GM12878 (cell line): Measurements from ENCODE around the gene SRSF7. TPM values are rescaled to one million over a fixed set of nuclear protein-coding genes. Genes with fewer than 3 reads are reported as not detected.

Experiments used
- ATAC-seq: fragments of 200-7000 bp; cut with Tn5 transposase; 3 replicates; pipeline ENCODE4 v1.9.1; 2020; ENCODE audit warnings: mild to moderate bottlenecking, moderate library complexity
- BruUV-seq: library from RNA; stranded (reverse); fragments of 400-500 nt; replicated peaks from 2 replicates; lab custom pipeline; 2021; lab: Mats Ljungman, UMichigan
- CTCF ChIA-PET: fragments of 300-600 bp; sonication (Branson Sonifier 250); formaldehyde crosslinking; extraction: SDS; loops from one replicate; lab custom pipeline; 2021; ENCODE audit warnings: inconsistent platforms; lab: Yijun Ruan, JAX
- POLR2A ChIA-PET: fragments of 350-600 bp; formaldehyde crosslinking; extraction: SDS; loops from one replicate; lab custom pipeline; 2021; ENCODE audit warnings: inconsistent platforms; lab: Charles Lee
- RAD21 ChIA-PET: fragments of 300-600 bp; sonication (Branson Sonifier 250); formaldehyde crosslinking; loops from one replicate; lab custom pipeline; 2023; ENCODE audit warnings: antibody characterized with exemption; ENCODE audit not compliant: unreplicated experiment; lab: Charles Lee
- SMC1A ChIA-PET: fragments of 300-600 bp; sonication (Branson Sonifier 250); formaldehyde crosslinking; loops from one replicate; lab custom pipeline; 2023; ENCODE audit not compliant: unreplicated experiment, uncharacterized antibody; lab: Charles Lee
- DNase-seq: peaks from one replicate; pipeline ENCODE4 v3.0.0-alpha.2; 2011; ENCODE audit warnings: low read depth, low spot score
- FAIRE-seq: peaks from 3 replicates; lab custom pipeline; 2011; peaks lifted over from hg19 to GRCh38; lab: Jason Lieb, UNC
- H2AFZ ChIP-seq: 2 replicates; pipeline ENCODE4 v1.6.0; 2011; ENCODE audit warnings: low read depth, low read length, control low read depth; ENCODE audit not compliant: control insufficient read depth
- H3K27ac ChIP-seq: 2 replicates; pipeline ENCODE4 v1.5.1; 2011; ENCODE audit warnings: control low read depth; ENCODE audit not compliant: control insufficient read depth, insufficient read depth
- H3K27me3 ChIP-seq, 2 experiments: replicated peaks in 1 of 2; 2 replicates each; pipeline versions ENCODE4 v1.6.0 to v1.6.1; 2011; ENCODE audit warnings: low read length in 1 of 2; ENCODE audit not compliant: control insufficient read depth in 2 of 2, insufficient read depth in 2 of 2
- H3K36me3 ChIP-seq, 2 experiments: 2 replicates each; pipeline ENCODE4 v1.5.1; 2011; ENCODE audit warnings: low read length in 1 of 2; ENCODE audit not compliant: control insufficient read depth in 2 of 2, insufficient read depth in 2 of 2
- H3K4me1 ChIP-seq: 2 replicates; pipeline ENCODE4 v1.6.1; 2011; ENCODE audit warnings: mild to moderate bottlenecking, low read length, moderate library complexity, mixed read lengths; ENCODE audit not compliant: control insufficient read depth, insufficient read depth
- H3K4me2 ChIP-seq: 2 replicates; pipeline ENCODE4 v1.6.0; 2011; ENCODE audit warnings: control low read depth; ENCODE audit not compliant: control insufficient read depth, insufficient read depth
- H3K4me3 ChIP-seq: fragments of 200-600 bp; sonication (generic); 2 replicates; pipeline ENCODE4 v1.5.1; 2016
- H3K79me2 ChIP-seq: 2 replicates; pipeline ENCODE4 v1.6.0; 2011; ENCODE audit warnings: low read length; ENCODE audit not compliant: control insufficient read depth, insufficient read depth
- H3K9ac ChIP-seq: 2 replicates; pipeline ENCODE4 v1.8.0; 2011; ENCODE audit warnings: low read length, control low read depth, mixed read lengths; ENCODE audit not compliant: control insufficient read depth, insufficient read depth
- H3K9me3 ChIP-seq: replicated peaks from 3 replicates; pipeline ENCODE4 v1.5.1; 2011; ENCODE audit warnings: mild to moderate bottlenecking, low read length; ENCODE audit not compliant: control insufficient read depth, insufficient read depth
- H4K20me1 ChIP-seq: 2 replicates; pipeline ENCODE4 v1.6.0; 2011; ENCODE audit not compliant: control insufficient read depth, insufficient read depth
- CEBPB ChIP-seq, 2 experiments: fragments of 150-350 bp in 1 of 2; IDR thresholded peaks; 2 replicates each; pipeline ENCODE4 v1.6.1; 2012 to 2014; ENCODE audit warnings: low read depth in 2 of 2, low read length in 2 of 2, borderline replicate concordance in 1 of 2, inconsistent platforms in 1 of 2
- CHD2 ChIP-seq: IDR thresholded peaks from 2 replicates; pipeline ENCODE4 v1.6.1; 2011; ENCODE audit warnings: low read depth, low read length, improper control_type of control experiment, borderline replicate concordance
- EP300 ChIP-seq, 2 experiments: fragments of 150-350 bp in 1 of 2; IDR thresholded peaks; 2 replicates each; pipeline ENCODE4 v1.6.1; 2011 to 2012; ENCODE audit warnings: low read depth in 2 of 2, low read length in 2 of 2, borderline replicate concordance in 1 of 2, improper control_type of control experiment in 1 of 2, inconsistent platforms in 1 of 2; ENCODE audit not compliant: control insufficient read depth in 1 of 2
- HDGF ChIP-seq: fragments of 450-650 bp; IDR thresholded peaks from 2 replicates; pipeline ENCODE4 v1.6.1; 2016; ENCODE audit warnings: antibody characterized with exemption
- LARP7 ChIP-seq: fragments of 450-650 bp; IDR thresholded peaks from 2 replicates; pipeline ENCODE4 v1.6.1; 2017; ENCODE audit warnings: mild to moderate bottlenecking
- NFYB ChIP-seq: IDR thresholded peaks from 2 replicates; pipeline ENCODE4 v1.6.1; 2011; ENCODE audit warnings: low read depth, mild to moderate bottlenecking, low read length, improper control_type of control experiment, moderate library complexity; ENCODE audit not compliant: insufficient read depth
- POLR2A ChIP-seq: IDR thresholded peaks from 2 replicates; pipeline ENCODE4 v1.6.1; 2011; ENCODE audit warnings: low read depth, mild to moderate bottlenecking, low read length
- ZZZ3 ChIP-seq: IDR thresholded peaks from 2 replicates; pipeline ENCODE4 v1.6.1; 2011; ENCODE audit warnings: low read depth; ENCODE audit not compliant: control insufficient read depth, insufficient read length
- WGBS: methylation state at CpG from one replicate; pipeline ENCODE4 v1.1.6; 2016; ENCODE audit warnings: low lambda C conversion rate; ENCODE audit not compliant: insufficient replicate concordance, insufficient coverage; ENCODE audit errors: missing lambda C conversion rate; 5-methylcytosine and 5-hydroxymethylcytosine counted together
- in situ Hi-C: fragments of 300-500 bp; cut with MboI; formaldehyde crosslinking; loops from 9 replicates; pipeline ENCODE4 v1.14.3; 2018; ENCODE audit warnings: mixed read lengths
- intact Hi-C: fragments of 100-400 bp; cut with micrococcal nuclease; formaldehyde crosslinking; loops from one replicate; pipeline ENCODE4 v1.14.2; 2022; ENCODE audit not compliant: unreplicated experiment
- polyA plus RNA-seq, 11 experiments: library from polyadenylated mRNA; depleted of rRNA in 4 of 11; unstranded in 6 of 11; stranded (reverse) in 5 of 11; fragments of >200 nt; fragmentation: Nextera tagmentation in 4 of 11; fragmentation: Illumina TruSeq in 1 of 11; extraction: Ambion mirVana in 4 of 11; extraction: Trizol in 1 of 11; gene quantifications; 1 replicate in 1 of 11; 2 replicates in 10 of 11; pipeline versions ENCODE4 v1.2.1 to v1.2.3, GENCODE V29; 2011 to 2016; ENCODE audit warnings: inconsistent platforms in 2 of 11, missing spikeins in 2 of 11, low read depth in 1 of 11
- total RNA-seq, 4 experiments: library from RNA; depleted of rRNA in 3 of 4; stranded (reverse); fragments of >200 nt in 3 of 4; fragmentation: Illumina TruSeq in 1 of 4; extraction: Trizol in 1 of 4; gene quantifications; 2 replicates each; pipeline versions ENCODE4 v1.2.1 to v1.2.3, GENCODE V29; 2013 to 2021
- TF ChIP-seq, protein P1 (sequence below), 3 experiments: IDR thresholded peaks in 2 of 3; conservative IDR thresholded peaks in 1 of 3; 2 replicates each; pipeline ENCODE4 v1.5.1; 2011; ENCODE audit warnings: low read depth in 3 of 3, low read length in 3 of 3, mild to moderate bottlenecking in 3 of 3, control low read depth in 2 of 3, moderate library complexity in 2 of 3, inconsistent platforms in 1 of 3, mixed read lengths in 1 of 3; ENCODE audit not compliant: control insufficient read depth in 2 of 3, insufficient read depth in 1 of 3; ENCODE audit errors: extremely low read depth in 1 of 3
- TF ChIP-seq, protein P2 (sequence below): IDR thresholded peaks from 2 replicates; pipeline ENCODE4 v1.6.1; 2011; ENCODE audit warnings: mild to moderate bottlenecking, low read depth, low read length, moderate library complexity; ENCODE audit not compliant: insufficient replicate concordance
- TF ChIP-seq, protein P3 (sequence below): IDR thresholded peaks from 2 replicates; pipeline ENCODE4 v1.6.1; 2012; ENCODE audit warnings: low read depth, low read length, improper control_type of control experiment
- TF ChIP-seq, protein P4 (sequence below): fragments of 150-350 bp; IDR thresholded peaks from 2 replicates; pipeline ENCODE4 v1.6.1; 2014; ENCODE audit warnings: mild to moderate bottlenecking, low read depth, low read length
- TF ChIP-seq, protein P5 (sequence below): IDR thresholded peaks from 2 replicates; pipeline ENCODE4 v1.6.1; 2011; ENCODE audit warnings: low read depth, low read length, improper control_type of control experiment, borderline replicate concordance

Gene SRSF7
- total and polyA plus RNA-seq, 10 of the 15 experiments (the other 5 are each of a cell fraction or from before 2014, with no cell fraction given) = 205 to 785 (median 408) TPM

DNA sequence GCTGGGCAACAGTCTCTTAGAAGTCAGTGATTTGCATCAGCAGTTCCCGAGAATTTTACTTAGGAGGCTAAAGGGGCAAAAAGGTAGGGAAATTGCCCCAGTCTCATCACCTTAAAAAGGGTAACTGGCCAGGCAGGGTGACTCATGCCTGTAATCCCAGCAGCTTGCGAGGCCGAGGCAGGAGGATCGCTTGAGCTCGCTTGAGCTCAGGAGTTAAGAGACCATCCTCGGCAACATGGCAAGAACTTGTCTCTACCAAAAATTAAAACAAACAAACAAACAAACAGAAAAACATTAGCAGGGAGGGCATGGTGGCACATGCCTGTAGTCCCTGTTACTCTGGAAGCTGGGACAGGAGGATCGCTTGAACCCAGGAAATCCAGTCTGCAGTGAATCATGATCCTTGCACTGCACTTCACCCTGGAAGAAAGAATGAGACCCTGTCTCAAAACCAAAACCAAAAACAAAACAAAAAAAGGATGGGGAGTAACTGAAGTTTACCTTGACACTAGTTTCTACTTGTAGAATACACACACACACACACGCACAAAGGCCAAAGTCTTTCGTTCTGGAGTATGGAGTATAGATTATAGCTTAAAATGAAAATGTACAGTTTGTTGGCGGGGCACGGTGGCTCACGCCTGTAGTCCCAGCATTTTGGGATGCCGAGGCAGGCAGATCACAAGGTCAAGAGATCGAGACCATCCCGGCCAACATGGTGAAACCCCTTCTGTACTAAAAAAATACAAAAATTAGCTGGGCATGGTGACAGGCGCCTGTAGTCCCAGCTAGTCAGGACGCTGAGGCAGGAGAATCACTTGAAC, 24.1 kb upstream of the SRSF7 start:
- BruUV-seq = no TSS peak
- Histone ChIP-seq H3K4me3 (no peak overlapping the region), H3K9me3 (no peaks in the 10 kb centered on the region), H3K36me3 (no peaks in the 10 kb centered on the region; a peak in 1 of 4 replicates), H3K27me3 (no peaks in the 10 kb centered on the region), H3K79me2 (peaks cover 12% of the 10 kb centered on the region), H3K27ac (no peak overlapping the region), H2AFZ (no peak overlapping the region), H3K4me1 (0 out of 2 replicates have a peak, but pooled peaks cover 2% of the 10 kb centered on the region)
- RAD21 ChIA-PET = no interaction called here
- in situ Hi-C loops = no loop called here
- WGBS = 75% methylated on average over 17 of the region's 17 CpGs
- DNase-seq = no peak
- SMC1A ChIA-PET = no interaction called here
- intact Hi-C loops = no loop called here
- POLR2A ChIA-PET = interaction anchor here (1.0 kb wide), 1 partner anchor 8 kb away, joined by 6 read pairs; no protein-coding TSS in a partner anchor
- TF ChIP-seq, protein P1, sequence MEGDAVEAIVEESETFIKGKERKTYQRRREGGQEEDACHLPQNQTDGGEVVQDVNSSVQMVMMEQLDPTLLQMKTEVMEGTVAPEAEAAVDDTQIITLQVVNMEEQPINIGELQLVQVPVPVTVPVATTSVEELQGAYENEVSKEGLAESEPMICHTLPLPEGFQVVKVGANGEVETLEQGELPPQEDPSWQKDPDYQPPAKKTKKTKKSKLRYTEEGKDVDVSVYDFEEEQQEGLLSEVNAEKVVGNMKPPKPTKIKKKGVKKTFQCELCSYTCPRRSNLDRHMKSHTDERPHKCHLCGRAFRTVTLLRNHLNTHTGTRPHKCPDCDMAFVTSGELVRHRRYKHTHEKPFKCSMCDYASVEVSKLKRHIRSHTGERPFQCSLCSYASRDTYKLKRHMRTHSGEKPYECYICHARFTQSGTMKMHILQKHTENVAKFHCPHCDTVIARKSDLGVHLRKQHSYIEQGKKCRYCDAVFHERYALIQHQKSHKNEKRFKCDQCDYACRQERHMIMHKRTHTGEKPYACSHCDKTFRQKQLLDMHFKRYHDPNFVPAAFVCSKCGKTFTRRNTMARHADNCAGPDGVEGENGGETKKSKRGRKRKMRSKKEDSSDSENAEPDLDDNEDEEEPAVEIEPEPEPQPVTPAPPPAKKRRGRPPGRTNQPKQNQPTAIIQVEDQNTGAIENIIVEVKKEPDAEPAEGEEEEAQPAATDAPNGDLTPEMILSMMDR (IDR thresholded peaks at IDR 0.05 in 2 of 3, conservative IDR thresholded peaks at IDR 0.05 in 1 of 3; ENCODE audit: control insufficient read depth in 2 of 3, extremely low read depth in 1 of 3, insufficient read depth in 1 of 3, low read depth in 3 of 3, low read length in 3 of 3) = no peak
- no peak for TF ChIP-seq LARP7
- TF ChIP-seq CHD2 = no peak
- TF ChIP-seq, protein P2, sequence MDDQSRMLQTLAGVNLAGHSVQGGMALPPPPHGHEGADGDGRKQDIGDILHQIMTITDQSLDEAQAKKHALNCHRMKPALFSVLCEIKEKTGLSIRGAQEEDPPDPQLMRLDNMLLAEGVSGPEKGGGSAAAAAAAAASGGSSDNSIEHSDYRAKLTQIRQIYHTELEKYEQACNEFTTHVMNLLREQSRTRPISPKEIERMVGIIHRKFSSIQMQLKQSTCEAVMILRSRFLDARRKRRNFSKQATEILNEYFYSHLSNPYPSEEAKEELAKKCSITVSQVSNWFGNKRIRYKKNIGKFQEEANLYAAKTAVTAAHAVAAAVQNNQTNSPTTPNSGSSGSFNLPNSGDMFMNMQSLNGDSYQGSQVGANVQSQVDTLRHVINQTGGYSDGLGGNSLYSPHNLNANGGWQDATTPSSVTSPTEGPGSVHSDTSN = no peak
- no peak for TF ChIP-seq ZZZ3
- no peak for TF ChIP-seq EP300 (IDR thresholded peaks at IDR 0.05; ENCODE audit: borderline replicate concordance in 1 of 2, control insufficient read depth in 1 of 2, low read depth in 2 of 2, low read length in 2 of 2)
- no peak for TF ChIP-seq POLR2A
- TF ChIP-seq NFYB = no peak
- no peak for TF ChIP-seq CEBPB (IDR thresholded peaks at IDR 0.05; ENCODE audit: borderline replicate concordance in 1 of 2, low read depth in 2 of 2, low read length in 2 of 2)
- TF ChIP-seq, protein P3, sequence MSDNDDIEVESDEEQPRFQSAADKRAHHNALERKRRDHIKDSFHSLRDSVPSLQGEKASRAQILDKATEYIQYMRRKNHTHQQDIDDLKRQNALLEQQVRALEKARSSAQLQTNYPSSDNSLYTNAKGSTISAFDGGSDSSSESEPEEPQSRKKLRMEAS = no peak
- TF ChIP-seq HDGF = no peak
- TF ChIP-seq, protein P4, sequence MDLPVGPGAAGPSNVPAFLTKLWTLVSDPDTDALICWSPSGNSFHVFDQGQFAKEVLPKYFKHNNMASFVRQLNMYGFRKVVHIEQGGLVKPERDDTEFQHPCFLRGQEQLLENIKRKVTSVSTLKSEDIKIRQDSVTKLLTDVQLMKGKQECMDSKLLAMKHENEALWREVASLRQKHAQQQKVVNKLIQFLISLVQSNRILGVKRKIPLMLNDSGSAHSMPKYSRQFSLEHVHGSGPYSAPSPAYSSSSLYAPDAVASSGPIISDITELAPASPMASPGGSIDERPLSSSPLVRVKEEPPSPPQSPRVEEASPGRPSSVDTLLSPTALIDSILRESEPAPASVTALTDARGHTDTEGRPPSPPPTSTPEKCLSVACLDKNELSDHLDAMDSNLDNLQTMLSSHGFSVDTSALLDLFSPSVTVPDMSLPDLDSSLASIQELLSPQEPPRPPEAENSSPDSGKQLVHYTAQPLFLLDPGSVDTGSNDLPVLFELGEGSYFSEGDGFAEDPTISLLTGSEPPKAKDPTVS = no peak
- TF ChIP-seq, protein P5, sequence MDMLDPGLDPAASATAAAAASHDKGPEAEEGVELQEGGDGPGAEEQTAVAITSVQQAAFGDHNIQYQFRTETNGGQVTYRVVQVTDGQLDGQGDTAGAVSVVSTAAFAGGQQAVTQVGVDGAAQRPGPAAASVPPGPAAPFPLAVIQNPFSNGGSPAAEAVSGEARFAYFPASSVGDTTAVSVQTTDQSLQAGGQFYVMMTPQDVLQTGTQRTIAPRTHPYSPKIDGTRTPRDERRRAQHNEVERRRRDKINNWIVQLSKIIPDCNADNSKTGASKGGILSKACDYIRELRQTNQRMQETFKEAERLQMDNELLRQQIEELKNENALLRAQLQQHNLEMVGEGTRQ = no peak
- TF ChIP-seq, all 136 proteins: peak for 0
- Histone ChIP-seq H3K4me2 (no peak overlapping the region), H4K20me1 (no peaks in the 10 kb centered on the region), H3K9ac (no peak overlapping the region)
- ATAC-seq = no peak
- CTCF ChIA-PET = interaction anchor here (1.2 kb wide), 1 partner anchor 194 kb away, joined by 5 read pairs; no protein-coding TSS in a partner anchor
- no peak for FAIRE-seq
